ENCODE data around the gene DMXL1.

GRCh38 chr5:119179857-119180641 lies 109.2 kb downstream of the DMXL1 start:
- TF ChIP-seq, protein P1, sequence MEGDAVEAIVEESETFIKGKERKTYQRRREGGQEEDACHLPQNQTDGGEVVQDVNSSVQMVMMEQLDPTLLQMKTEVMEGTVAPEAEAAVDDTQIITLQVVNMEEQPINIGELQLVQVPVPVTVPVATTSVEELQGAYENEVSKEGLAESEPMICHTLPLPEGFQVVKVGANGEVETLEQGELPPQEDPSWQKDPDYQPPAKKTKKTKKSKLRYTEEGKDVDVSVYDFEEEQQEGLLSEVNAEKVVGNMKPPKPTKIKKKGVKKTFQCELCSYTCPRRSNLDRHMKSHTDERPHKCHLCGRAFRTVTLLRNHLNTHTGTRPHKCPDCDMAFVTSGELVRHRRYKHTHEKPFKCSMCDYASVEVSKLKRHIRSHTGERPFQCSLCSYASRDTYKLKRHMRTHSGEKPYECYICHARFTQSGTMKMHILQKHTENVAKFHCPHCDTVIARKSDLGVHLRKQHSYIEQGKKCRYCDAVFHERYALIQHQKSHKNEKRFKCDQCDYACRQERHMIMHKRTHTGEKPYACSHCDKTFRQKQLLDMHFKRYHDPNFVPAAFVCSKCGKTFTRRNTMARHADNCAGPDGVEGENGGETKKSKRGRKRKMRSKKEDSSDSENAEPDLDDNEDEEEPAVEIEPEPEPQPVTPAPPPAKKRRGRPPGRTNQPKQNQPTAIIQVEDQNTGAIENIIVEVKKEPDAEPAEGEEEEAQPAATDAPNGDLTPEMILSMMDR (IDR thresholded peaks at IDR 0.05; ENCODE audit: low read depth, low read length), result no peak
- no peak for TF ChIP-seq POLR2A (IDR thresholded peaks at IDR 0.05; ENCODE audit: extremely low read depth, insufficient read length)
- TF ChIP-seq, protein P2, sequence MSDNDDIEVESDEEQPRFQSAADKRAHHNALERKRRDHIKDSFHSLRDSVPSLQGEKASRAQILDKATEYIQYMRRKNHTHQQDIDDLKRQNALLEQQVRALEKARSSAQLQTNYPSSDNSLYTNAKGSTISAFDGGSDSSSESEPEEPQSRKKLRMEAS (IDR thresholded peaks at IDR 0.05; ENCODE audit: low read depth, low read length), result no peak
- no peak for TF ChIP-seq MYC (IDR thresholded peaks at IDR 0.05; ENCODE audit: low read depth, low read length)

All from NB4 (cell line).